ENCODE measurements around the gene C16orf82.
"Not testable (repeated sequence)": the region's sequence is repeated elsewhere in the genome, so short reads cannot be mapped to it uniquely, and the experiment has no call there.

C16orf82 gene

DNA sequence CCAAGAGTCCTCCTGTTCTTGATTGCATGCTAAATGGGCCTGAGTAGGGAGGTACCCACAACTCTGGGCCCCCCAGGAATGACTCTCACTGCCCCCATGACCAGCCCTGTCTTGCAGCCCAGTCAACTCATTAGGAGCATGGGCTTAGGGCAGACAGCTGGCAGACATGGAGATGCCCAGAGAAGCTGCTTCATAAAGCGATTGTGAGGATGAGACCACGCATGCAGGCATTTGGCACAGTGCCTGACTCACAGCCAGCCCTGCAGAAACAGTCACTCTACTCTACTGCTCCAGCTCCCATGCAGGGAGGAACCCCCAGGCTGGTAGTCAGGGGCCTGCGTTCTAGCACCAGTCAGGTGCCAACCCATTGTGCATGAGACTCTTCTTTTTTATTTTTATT is 8.4 kb upstream of the C16orf82 start:
- intact Hi-C loops (cut with micrococcal nuclease) = no loop called here
- Mint-ChIP-seq H3K4me3 (no peak overlapping the region), H3K27ac (no peak overlapping the region), H3K9me3 (no peaks in the 10 kb centered on the region), H3K36me3 (ENCODE audit: low read depth) (no peaks in the 10 kb centered on the region), H3K4me1 (ENCODE audit: low read depth) (no peaks in the 10 kb centered on the region), H3K27me3 (no peaks in the 10 kb centered on the region)

DNA sequence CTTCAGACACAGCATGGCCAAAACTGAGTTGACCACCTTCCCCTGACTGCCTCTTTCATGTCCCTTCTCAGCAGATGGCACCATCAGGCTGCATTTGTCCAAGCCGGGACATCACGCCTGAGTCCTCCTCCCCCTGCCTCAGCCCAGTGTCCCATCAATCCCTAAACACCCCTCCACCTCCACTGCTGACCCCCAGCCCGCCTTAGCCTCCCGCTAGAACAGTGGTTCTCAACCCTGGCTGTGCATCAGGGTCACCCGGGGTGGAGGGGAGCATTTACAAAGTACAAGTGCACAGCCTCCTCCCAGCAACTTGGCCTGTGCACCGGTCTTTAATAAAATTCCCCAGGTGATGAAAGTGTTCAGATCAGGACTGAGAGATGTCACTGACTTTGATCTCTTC is 4.0 kb downstream of the C16orf82 start:
- peaks cover 13% of the 10 kb centered on the region for H3K27me3 Mint-ChIP-seq
- peaks cover under 1% of the 10 kb centered on the region for H3K9me3 Mint-ChIP-seq
- intact Hi-C loops (cut with micrococcal nuclease) = no loop called here
- H3K4me1 Mint-ChIP-seq (ENCODE audit: low read depth) = no peaks in the 10 kb centered on the region
- H3K4me3 Mint-ChIP-seq = no peak overlapping the region
- H3K36me3 Mint-ChIP-seq (ENCODE audit: low read depth) = no peaks in the 10 kb centered on the region
- H3K27ac Mint-ChIP-seq = no peak overlapping the region

DNA sequence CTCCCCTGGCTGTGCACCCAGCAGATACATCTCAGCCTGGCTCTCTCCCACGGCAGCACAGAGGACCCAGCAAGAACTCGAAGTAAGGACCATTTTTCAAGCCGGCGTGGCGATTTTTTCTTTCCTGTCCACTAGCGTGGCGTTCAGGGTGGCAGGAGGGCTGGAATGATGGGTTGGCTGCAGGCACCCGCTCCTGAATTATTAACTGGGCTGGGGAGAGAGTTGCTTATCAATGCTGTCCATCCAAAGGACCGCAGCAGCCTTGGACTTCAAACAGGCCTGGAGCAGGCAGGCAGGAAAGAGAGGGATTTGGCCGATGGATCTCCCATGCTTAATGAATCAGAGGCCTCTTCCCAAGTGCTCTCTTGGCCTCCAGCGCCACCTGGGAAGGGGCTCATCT is 7.0 kb downstream of the C16orf82 start:
- no peak overlapping the region for H3K27ac Mint-ChIP-seq
- H3K36me3 Mint-ChIP-seq (ENCODE audit: low read depth) = no peaks in the 10 kb centered on the region
- peaks cover 6% of the 10 kb centered on the region for H3K9me3 Mint-ChIP-seq
- intact Hi-C loops (cut with micrococcal nuclease) = no loop called here
- peaks cover 9% of the 10 kb centered on the region for H3K27me3 Mint-ChIP-seq
- H3K4me1 Mint-ChIP-seq (ENCODE audit: low read depth) = no peaks in the 10 kb centered on the region
- H3K4me3 Mint-ChIP-seq = no peak overlapping the region

DNA sequence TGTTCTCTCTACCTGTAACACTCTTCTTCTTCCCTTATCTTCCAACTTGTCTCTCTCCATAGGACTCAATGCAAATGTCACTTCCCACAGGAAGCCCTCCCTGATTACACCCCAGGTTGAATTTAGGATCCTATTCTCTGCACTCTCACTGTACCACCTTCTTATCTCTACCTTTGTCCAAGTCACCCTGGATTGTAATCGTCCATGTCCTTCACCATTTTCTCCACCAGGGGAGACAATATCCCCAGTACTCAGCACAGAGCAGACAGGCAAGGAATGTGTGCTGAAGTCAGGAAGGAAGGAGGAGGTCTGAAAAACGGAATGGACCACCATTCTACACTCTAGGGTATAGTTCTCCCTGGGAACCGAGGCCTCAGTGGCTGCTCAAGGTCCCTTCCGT is 14.2 kb downstream of the C16orf82 start:
- no peaks in the 10 kb centered on the region for H3K4me1 Mint-ChIP-seq (ENCODE audit: low read depth)
- H3K4me3 Mint-ChIP-seq = no peak overlapping the region
- intact Hi-C loops (cut with micrococcal nuclease) = no loop called here
- peaks cover 4% of the 10 kb centered on the region for H3K9me3 Mint-ChIP-seq
- H3K27me3 Mint-ChIP-seq = peaks cover 9% of the 10 kb centered on the region
- no peaks in the 10 kb centered on the region for H3K36me3 Mint-ChIP-seq (ENCODE audit: low read depth)
- no peak overlapping the region for H3K27ac Mint-ChIP-seq

DNA sequence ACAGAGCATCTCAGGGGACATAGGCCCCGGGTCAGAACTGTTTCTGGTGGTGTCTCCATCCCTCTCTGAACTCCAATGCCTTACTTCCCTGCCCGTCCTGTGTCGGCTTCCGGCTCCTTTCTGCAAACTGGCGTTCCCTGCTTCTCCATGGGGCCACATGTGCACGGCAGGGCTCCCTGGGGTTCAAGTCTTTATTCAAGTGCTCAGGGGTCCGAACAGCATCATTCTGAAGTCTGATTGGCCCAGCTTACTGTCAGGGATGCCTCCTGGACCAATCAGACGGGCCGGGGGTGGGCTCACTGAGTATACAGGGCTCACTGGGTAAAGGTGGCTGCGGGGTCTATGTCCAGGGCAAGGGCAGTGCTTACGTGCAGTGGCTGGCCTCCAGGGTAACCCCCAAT is 17.1 kb downstream of the C16orf82 start:
- Mint-ChIP-seq H3K9me3 (no peaks in the 10 kb centered on the region), H3K27ac (no peak overlapping the region), H3K27me3 (peaks cover 2% of the 10 kb centered on the region), H3K4me3 (no peak overlapping the region), H3K4me1 (ENCODE audit: low read depth) (no peaks in the 10 kb centered on the region), H3K36me3 (ENCODE audit: low read depth) (no peaks in the 10 kb centered on the region)
- intact Hi-C loops (cut with micrococcal nuclease) = no loop called here

DNA sequence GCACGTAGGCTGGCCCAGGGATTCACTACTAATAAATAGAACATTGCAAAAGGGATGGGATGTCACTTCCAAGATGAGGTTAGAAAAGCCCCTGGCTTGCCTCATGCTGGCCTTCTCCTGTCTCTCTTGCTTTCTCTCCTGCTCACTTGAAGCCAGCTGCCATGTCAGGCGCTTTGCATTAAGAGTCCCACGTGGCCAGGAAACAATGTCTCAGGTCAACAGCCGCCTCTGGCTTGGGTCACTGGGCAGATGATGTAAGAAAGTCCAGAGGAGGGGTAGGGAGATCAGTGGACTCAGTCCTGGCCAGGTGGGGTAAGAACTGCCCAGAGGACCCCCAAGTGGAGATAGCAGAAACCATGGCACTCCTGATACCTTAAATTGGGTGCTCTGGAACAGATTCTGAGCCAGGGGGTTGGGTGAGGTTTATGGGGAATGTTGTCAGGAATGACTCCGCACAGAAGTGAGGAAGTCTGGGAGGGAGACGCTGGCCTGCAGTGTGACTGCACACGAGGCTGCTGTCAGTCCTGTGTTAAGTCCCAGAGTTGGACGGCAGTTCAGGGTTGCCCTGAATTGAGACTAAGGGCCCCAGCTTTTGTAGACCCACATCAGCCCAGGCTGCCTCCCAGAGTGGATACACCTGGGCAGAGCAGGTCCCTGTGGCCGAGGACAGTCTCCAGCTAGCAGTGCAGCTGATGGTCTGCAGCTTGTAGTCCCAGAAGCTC is 17.7 kb downstream of the C16orf82 start:
- intact Hi-C loops (cut with micrococcal nuclease) = no loop called here
- Mint-ChIP-seq H3K4me3 (no peak overlapping the region), H3K4me1 (ENCODE audit: low read depth) (no peaks in the 10 kb centered on the region), H3K27ac (no peak overlapping the region), H3K27me3 (peaks cover 2% of the 10 kb centered on the region), H3K36me3 (ENCODE audit: low read depth) (no peaks in the 10 kb centered on the region), H3K9me3 (no peaks in the 10 kb centered on the region)

DNA sequence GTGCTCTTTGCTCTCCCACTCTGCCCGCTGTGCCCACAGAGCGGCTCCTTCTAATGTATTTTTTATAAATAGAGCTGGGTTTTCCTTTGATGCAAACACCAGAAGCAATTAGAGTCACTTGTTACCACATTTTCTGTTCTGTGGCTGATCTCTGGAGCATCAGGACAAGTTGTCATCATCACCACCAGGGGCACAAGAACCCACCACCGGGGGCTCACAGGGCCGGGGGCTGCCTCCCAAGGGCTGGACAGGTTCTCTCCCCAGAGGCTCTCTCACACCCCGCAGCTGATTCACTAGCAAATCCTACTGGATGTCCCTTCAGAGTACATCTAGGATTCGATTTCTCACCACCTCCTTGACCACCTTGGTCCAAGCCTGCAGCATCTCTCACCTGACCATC is 18.5 kb downstream of the C16orf82 start:
- Mint-ChIP-seq H3K4me1 (ENCODE audit: low read depth) (no peaks in the 10 kb centered on the region), H3K4me3 (no peak overlapping the region), H3K9me3 (no peaks in the 10 kb centered on the region), H3K27me3 (peaks cover 2% of the 10 kb centered on the region), H3K36me3 (ENCODE audit: low read depth) (no peaks in the 10 kb centered on the region), H3K27ac (no peak overlapping the region)
- intact Hi-C loops (cut with micrococcal nuclease) = no loop called here

DNA sequence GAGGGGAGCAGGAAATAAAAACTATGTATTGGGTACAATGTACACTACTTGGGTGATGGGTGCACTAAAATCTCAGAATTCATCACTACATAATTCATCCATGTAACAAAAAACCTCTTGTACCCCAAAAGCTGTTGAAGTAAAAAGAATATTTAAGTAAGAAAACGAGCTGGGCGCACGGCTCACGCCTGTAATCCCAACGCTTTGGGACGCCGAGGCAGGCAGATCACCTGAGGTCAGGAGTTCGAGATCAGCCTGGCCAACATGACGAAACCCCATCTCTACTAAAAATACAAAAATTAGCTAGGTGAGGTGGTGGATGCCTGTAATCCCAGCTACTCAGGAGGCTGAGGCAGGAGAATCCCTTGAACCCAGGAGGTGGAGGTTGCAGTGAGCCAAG is 19.3 kb downstream of the C16orf82 start:
- H3K36me3 Mint-ChIP-seq (ENCODE audit: low read depth); H3K4me3 Mint-ChIP-seq; H3K27ac Mint-ChIP-seq; intact Hi-C loops (cut with micrococcal nuclease); H3K9me3 Mint-ChIP-seq; H3K4me1 Mint-ChIP-seq (ENCODE audit: low read depth); H3K27me3 Mint-ChIP-seq: not testable (repeated sequence)

DNA sequence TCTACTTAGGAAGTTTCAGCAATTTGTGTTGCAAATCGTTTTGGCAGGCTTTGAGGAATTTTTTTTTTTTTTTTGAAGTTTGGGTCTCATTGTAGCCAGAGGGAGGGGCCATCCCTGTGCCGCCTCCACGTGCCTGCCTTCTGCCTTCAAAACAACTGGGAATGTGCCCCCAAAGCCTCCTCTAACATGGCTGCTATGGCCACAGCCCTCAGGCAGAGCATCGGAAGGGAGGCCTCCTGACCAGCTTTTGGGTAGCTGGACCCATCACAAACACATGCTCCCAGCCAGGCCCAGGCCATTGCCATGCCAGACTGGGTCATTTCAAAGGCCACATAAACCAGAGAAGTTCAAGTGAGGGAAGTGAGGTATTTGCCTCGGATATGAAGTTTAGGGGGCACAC is 21.5 kb downstream of the C16orf82 start:
- Mint-ChIP-seq H3K27me3 (peaks cover 14% of the 10 kb centered on the region), H3K4me1 (ENCODE audit: low read depth) (no peaks in the 10 kb centered on the region), H3K36me3 (ENCODE audit: low read depth) (no peaks in the 10 kb centered on the region), H3K4me3 (no peak overlapping the region), H3K27ac (no peak overlapping the region), H3K9me3 (no peaks in the 10 kb centered on the region)
- intact Hi-C loops (cut with micrococcal nuclease) = no loop called here

DNA sequence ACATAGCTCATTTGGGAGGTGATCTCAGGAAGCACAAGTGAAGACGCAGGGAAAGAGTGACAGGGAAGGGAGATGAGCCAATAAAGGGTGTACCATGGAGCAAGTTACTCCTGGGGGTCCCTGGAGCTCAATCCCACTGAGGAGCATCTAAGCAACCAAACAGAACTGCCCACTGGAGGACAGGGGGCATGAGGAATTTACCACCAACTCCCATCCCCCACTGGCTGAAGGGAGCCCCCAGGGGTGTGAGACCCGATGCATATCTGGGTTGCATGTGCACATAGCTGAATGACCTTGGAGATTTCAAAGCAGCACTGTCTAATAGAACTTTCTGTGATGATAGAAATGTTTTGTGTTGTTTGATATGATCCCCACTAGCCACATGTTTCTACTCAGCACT is 29.6 kb downstream of the C16orf82 start:
- no peaks in the 10 kb centered on the region for H3K9me3 Mint-ChIP-seq
- H3K27me3 Mint-ChIP-seq = peaks cover 18% of the 10 kb centered on the region
- intact Hi-C loops (cut with micrococcal nuclease) = no loop called here

DNA sequence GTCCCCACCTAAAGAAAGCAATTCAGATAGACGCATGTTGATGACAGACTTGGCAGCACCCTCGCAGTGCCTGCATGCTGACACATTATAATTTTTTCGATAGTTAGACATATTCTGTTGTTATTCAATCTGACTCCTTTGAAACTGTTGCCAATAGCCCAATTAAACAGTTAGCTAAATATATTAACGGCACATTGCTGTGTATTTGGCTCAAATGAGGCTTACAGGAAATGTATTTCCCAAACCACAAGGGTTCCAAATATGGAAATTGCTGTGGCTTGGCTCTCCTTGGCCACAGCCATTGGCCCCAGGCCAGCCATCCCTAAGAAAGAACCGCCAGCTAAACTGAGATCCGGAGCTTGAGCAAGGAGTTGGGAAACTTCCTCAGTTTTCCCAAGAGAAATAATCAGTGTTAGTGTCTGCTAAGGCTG is 31.1 kb downstream of the C16orf82 start:
- H3K27me3 Mint-ChIP-seq = peaks cover 12% of the 10 kb centered on the region
- no peaks in the 10 kb centered on the region for H3K9me3 Mint-ChIP-seq
- H3K27ac Mint-ChIP-seq = no peak overlapping the region
- H3K4me1 Mint-ChIP-seq (ENCODE audit: low read depth) = no peaks in the 10 kb centered on the region
- H3K4me3 Mint-ChIP-seq = no peak overlapping the region
- H3K36me3 Mint-ChIP-seq (ENCODE audit: low read depth) = no peaks in the 10 kb centered on the region
- intact Hi-C loops (cut with micrococcal nuclease) = no loop called here

More for the DNA sequence above, 29.6 kb downstream of the C16orf82 start:
- no peaks in the 10 kb centered on the region for H3K4me1 Mint-ChIP-seq (ENCODE audit: low read depth)
- no peak overlapping the region for H3K4me3 Mint-ChIP-seq
- no peak overlapping the region for H3K27ac Mint-ChIP-seq
- H3K36me3 Mint-ChIP-seq (ENCODE audit: low read depth) = no peaks in the 10 kb centered on the region

DNA sequence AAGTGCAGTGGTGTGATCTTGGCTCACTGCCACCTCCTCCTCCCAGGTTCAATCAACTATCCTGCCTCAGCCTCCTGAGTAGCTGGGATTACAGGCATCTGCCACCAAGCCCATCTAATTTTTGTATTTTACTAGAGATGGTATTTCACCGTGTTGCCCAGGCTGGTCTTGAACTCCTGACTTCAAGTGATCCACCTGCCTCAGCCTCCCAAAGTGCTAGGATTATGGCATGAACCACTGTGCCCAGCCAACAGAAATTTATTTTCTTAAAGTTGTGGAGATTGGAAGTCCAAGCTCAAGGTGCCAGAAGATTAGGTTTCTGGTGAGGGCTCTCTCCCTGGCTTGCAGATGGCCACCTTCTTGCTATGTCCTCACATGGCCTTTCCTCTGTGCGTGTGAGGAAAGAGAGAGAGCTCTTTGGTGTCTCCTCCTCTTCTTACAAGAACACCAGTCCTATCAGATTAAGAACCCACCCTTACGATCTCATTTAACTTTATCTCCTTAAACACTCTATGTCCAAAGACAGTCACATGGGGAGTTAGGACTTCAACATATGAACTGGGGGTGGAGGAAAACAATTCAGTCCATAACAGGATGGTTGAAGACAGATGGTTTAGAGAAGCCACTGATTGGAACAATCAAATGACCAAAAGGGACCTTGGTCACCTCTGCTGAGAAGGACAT is 31.8 kb downstream of the C16orf82 start:
- H3K4me3 Mint-ChIP-seq = no peak overlapping the region
- H3K36me3 Mint-ChIP-seq (ENCODE audit: low read depth) = no peaks in the 10 kb centered on the region
- no peaks in the 10 kb centered on the region for H3K9me3 Mint-ChIP-seq
- intact Hi-C loops (cut with micrococcal nuclease) = no loop called here
- H3K27me3 Mint-ChIP-seq = peaks cover 13% of the 10 kb centered on the region
- no peak overlapping the region for H3K27ac Mint-ChIP-seq
- no peaks in the 10 kb centered on the region for H3K4me1 Mint-ChIP-seq (ENCODE audit: low read depth)

DNA sequence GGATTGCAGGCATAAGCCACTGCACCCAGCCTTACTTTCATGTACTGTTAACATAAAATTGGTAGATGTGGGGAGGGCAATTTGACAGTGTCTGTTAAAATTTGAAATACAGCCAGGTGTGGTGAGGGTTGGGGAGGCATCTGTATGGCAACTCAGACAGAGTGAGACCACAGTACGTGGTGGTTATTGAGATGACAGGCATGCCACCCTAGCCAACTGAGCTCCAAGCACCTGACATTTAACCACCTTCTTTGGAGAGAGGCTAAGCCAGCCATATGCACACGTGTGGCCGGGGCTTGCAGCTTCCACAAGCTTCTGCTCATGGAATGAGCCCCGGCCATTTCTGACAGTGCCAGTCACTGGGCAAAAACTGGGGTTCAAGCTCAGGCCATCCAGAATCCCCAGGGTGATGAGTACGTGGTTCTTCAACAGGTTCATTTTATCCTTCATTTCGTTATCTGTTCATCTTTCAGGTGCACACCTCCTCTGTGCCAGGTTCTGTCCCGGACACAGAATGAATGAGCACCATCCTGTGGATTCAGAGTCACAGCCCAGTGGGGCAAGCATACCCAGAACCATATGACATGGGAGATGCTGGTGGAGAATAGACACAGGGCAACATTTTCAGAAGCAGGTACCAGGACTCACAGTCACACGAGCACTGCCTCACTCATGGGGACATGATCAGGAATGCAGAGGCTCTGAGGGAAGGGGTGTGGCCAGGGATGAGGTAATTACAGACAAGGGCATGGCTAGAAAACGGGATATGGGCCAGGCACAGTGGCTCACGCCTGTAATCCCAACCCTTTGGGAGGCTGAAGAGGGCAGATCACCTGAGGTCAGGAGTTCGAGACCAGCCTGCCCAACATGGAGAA is 36.2 kb downstream of the C16orf82 start:
- H3K27ac Mint-ChIP-seq = no peak overlapping the region
- H3K4me3 Mint-ChIP-seq = no peak overlapping the region
- intact Hi-C loops (cut with micrococcal nuclease) = no loop called here
- no peaks in the 10 kb centered on the region for H3K9me3 Mint-ChIP-seq
- no peaks in the 10 kb centered on the region for H3K4me1 Mint-ChIP-seq (ENCODE audit: low read depth)
- H3K36me3 Mint-ChIP-seq (ENCODE audit: low read depth) = no peaks in the 10 kb centered on the region
- peaks cover 14% of the 10 kb centered on the region for H3K27me3 Mint-ChIP-seq

DNA sequence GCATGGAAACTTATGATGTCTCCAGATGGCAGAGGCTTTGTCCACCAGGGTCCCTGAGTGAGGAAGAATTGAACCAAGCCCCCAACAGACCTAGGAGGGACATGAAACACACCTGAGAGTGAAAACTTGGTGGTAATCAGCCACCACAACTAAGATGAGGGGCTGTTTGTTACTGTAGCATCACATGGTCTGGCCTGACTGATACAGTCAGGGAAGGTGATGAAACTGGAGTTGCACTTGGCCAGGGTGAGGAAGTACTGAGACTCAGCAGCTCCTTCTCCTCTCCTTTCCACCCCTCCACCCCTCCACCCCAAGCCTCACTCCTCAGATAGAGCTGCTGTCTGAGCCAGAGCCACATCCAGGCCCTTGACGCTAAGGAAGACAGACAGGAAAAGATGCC is 37.2 kb downstream of the C16orf82 start:
- H3K4me1 Mint-ChIP-seq (ENCODE audit: low read depth) = peaks cover 1% of the 10 kb centered on the region
- H3K27me3 Mint-ChIP-seq = peaks cover 19% of the 10 kb centered on the region
- no peak overlapping the region for H3K4me3 Mint-ChIP-seq
- no peaks in the 10 kb centered on the region for H3K36me3 Mint-ChIP-seq (ENCODE audit: low read depth)
- intact Hi-C loops (cut with micrococcal nuclease) = no loop called here
- no peaks in the 10 kb centered on the region for H3K9me3 Mint-ChIP-seq
- H3K27ac Mint-ChIP-seq = no peak overlapping the region

All from dendritic cell treated with granulocyte-macrophage colony-stimulating factor and Interleukin-4, amounts not matched to agents 40 ng/mL and 50 ng/mL, for 4 days (primary cell).